Pulmonary artery endothelial cell (primary cell): ENCODE measurements around the gene ERF. TPM values are rescaled to one million over a fixed set of nuclear protein-coding genes. Genes with fewer than 3 reads are reported as not detected.

ENCODE experiments used
- DNase-seq: peaks from one replicate; pipeline ENCODE4 v3.0.0-alpha.2; 2011; ENCODE audit warnings: low read depth, low spot score
- total RNA-seq: library from RNA; depleted of rRNA; stranded (reverse); fragments of >200 nt; gene quantifications from 2 replicates; pipeline ENCODE4 v1.2.3, GENCODE V29; 2014

The ERF gene
- total RNA-seq, 1 donor from 2014 or later = 22.6 TPM

DNA sequence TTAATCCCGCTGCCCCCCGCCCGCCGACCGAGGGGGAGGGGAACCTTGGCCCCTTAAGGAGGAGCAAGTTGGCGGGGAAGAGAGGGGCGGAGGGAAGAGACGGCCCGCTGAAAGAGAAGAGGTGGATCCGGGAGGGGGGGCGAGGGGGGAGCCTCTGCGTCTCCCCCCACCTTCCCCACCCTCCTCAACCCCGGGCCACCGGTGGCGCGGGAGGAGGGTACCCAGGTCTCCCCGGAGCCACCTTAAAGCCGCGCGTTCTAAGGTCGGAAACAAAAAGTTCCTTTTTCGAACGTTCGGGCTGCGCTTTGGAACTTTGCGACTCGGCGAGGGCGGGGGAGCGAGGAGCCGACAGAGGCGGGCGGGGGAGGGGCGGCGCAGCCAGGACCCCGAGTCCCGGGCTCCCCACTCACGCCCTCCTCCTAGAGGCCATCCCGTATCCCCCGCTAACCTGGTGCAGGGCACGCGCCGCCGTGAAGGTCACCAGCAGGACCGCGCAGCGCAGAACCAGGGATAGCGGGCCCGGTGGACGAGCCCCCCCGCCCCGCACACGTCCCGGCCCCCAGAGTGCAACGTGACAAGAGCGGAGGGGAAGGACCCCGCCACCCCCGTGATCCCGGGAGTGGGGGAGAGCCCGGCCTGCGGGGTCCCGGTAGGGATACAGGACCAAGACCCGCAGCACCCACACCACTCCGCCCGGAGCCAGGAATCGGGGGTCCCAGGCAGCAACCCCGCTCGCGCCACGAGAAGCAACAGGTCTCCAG is 659 bp downstream of the ERF start:
- DNase-seq = no peak

DNA sequence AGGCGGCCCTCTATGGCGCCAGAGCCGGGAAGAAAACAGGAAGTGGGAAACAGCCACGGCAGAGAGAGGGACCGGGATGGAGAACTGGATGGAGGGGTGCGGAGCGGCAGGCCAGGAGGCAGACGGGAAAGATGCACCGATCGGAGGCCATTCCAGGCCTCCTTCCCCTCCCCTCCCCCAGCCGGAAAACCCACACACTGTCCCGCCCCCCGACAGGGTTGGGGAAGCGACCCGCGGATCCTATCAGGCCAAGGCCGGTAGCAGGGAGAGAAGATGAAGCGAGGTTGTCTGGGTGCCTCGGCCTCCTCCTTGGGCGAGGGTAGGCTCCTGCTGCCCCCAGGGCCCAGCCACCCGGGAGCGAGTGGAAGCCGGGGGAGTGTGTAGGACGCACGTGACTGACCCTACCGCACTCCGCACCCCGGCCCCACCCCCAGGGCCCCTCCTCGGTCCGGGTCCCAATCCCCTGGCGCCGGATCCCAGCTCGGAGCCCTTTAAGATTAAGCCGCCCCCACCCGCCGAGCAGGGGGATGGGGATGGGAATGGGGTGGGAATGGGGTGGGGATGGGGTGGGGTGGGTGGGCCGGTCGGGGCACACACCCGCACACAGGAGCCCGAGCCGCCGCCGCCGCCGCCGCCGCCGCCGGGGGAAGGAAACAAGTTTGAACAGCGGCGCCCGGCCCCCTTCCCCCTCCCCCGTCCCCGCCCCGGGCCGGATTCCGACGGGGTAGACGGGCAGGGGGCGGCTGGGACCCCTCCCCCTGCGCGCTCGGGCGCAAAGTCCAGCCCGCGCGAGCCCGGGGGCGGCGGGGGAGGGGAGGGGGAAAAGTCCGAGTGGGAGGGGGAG is 1.5 kb downstream of the ERF start:
- DNase-seq = no peak

DNA sequence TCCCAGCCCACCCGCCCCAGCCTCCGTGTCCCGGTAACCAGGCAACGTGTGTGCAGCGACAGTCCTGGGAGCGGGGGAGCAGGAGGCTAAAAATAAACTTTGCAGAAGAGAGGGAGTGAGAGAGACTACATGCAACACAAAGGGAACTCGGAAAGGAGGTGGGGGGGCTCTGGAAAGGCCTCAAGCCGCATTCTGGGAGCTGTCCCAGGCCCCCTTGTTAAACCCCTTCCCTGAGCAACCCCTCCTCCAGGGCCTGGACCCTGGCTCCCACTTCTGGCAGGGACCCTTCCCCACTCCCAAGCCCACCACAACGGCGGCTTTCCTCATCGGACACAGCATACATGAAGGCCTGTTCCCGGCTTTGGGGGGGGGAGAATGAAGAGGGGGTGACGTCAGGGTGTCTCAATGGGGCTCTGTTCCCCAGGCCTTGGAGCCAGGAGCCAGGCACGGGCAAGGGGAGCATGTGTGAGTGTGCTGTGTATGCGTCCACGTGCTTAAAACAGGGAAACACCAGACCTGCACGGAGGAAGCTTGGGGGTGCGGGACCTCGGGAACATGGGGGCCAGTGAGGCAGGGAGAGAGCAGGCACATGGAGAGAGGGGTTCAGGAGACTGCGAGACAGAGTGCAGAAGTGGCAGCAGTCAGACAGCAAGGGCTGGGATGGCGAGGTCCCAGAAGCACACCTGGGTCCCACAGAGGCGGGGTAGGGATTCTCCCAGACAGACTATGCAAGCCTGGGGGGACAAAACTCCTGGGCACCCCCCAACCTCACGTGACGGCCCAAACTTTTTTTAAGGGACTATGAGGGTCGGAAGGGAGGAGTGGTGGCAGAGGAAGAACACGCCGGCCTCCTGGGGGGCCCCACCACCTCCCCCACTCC is 2.3 kb downstream of the ERF start:
- DNase-seq = no peak

DNA sequence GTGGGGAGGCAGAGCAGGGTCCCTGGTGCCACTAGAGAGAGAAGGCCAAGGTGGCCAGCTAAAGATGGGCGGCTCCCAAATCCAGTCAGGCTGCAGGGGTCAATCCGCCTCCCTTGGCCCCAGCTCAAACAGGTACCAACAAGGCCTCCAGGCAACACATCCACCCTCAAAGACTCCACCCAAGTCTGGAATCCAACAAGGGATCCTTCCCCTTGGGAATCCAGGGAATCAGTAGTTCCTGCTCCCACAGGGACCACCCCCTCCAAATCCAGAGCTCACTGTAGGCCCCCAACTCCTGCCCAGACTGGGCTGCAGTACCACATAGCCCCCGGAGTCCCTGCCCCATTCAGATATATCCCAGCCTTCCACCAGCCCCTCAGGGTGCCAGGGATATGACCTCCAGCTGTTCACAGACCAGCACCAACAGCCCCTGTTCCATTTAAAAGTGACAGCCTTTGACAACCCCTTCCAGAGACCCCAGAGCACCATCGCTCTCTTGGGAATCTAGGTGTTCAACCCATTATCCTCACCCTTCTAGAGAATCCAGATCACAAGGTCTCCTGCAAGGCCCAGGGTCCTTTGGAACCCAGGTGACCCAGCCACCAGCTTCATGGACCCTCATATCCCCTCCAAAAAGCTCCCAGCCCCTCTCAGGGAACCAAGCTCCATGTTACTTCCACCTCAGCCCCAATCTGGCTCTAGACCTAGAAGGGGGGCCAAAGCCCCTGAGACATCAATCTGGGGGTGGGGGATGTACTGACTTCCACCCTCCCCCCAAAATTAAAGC is 3.2 kb downstream of the ERF start:
- DNase-seq = no peak

DNA sequence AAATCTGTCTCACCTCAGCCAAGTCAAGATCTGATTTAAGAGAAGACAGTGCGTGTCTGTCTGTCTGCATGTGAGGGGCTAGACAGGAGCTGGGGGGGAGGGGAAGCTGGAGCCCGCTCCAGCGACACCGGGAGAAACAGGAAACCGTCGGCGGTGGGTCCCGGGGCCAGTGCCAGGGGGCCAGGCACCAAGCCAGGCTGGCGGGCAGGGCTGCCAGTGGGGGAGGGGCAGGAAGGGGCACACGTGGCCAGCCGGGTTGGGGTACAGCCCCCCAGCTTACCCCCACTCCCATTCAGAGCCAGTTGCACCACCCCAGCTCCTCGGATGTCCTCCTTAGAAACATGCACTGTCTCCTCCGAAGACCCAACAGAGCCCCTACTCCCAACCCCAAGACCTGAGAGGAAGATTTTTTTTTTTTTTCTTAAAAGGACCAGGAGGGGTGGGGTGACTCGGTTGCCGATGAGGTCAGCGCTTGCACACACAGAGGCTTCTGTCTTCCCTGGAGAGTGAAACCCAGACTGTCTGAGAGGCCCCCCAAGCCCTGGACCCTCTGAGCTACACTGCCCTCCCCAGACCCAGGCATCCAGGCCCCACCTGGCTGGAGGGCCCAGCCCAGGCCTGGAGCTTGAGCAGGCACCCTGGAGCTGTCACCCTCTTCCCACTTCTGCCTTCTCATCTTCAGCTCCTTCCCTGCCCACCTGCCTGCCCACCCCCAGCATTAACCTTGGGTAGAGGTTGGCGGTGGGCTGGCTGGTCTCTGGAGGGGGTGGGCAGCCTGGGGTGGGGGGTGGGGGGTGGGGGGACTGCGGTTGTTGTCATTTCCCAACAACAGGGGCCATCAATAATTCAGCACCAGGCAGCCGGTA is 4.0 kb downstream of the ERF start:
- no peak for DNase-seq

DNA sequence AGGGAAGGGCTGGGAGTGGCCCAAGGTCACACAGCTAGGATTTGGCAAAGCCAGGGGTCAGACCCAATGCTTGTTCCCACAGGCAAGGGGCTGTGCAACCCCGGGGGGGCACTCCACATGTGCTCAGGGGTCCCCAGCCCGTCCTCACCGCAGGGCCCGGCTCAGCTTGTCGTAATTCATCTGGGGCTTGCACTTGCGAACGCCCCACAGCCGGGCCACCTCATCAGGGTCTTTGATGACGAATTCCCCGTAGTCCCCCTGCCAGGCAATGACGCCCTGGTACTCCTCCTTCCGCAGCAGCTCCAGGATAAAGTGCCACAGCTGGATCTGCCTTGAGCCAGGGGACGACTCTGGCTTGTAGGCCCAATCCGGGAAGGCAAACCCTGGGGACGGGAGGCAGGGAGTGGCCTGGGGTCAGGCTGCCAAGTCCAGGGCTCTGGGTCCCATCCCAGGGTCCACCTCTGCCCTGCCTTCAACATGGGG is 4.7 kb downstream of the ERF start:
- no peak for DNase-seq

DNA sequence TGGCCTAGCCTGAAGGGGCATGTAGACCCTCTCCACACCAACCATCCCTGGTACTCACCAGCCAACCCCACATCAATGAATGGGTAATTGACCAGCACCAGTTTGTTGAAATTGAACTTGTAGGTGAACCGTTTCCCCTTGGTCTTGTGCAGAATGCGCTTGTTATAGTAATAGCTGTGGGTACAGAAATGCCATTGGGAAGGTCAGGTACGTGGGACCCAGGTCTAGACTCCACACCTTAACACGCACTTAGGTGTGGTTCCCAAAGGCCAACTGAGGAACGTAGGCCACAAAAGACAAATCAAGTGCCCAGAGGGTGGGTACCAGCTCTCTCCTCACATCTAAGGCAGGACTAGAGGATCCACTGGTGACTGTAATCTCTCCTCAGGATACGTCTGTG is 5.2 kb downstream of the ERF start:
- DNase-seq = no peak

DNA sequence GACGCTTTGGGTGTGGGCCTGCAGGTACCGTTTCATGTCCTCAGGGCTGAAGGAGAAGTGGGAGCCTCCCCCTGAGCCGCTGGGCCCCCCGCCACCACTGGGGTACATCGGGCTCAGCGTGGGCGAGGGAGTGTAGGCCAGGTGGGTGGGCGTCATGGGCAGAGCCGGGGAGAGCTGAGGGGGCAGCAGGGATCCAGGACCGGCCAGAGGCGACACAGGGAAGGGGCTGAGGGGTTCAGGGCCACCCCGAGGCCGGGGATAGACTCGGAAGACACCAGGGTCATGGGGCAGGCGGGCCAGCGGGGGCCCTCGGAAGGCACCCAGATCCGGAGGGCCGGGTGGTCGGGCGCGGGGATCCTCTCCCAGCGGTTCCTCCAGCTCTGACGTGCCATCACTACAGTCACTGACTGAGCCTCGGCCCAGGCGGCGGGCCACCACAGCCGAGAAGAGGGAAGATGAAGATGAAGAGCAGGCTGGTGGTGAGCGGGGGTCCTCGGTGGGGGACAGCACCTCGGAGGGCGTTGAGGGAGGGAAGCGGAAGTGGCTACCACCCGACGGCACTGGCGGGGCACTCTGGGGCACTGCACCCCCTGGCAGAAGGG is 5.7 kb downstream of the ERF start:
- DNase-seq = no peak

DNA sequence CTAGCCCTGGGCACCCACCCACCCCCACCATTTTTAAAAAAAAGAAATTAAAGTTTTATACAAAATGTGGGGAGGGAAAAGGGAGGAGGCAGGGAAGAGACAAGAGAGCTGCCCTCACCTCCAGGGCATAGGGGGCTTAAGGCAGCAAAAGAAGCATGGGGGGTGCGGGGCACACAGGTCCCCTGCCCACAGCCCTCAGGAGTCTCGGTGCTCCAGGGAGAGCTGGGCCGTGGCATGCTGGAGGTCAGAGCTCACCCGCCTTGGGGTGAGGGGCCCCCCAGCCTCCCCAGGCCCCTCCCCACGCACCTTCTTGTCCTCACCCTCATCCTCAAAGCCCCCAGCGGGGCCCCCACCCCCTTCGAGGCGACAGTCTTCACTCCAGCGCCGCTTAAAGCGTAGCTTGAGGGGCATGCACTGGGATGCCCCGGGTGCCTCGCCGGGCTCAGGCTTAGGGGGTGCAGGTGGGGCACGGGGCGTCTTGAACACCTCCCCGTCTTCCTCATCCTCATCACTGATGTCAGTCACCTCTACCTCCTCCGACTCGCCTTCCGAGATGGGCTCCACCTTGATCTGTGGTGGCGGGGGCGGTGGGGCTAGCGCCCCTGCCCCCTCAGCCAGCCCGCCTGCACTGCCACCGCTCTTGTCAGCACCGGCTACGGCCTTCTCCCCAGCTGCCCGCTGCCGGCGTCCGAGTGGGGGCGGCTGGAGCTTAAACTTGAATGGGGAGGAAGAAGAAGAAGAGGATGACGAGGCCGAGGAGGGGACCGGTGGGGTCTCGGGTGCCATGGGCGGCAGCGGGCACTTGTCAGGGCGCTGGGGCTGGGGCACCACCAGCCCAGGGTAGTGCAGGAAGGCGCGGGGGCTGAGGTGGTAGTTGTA is 6.4 kb downstream of the ERF start:
- no peak for DNase-seq

DNA sequence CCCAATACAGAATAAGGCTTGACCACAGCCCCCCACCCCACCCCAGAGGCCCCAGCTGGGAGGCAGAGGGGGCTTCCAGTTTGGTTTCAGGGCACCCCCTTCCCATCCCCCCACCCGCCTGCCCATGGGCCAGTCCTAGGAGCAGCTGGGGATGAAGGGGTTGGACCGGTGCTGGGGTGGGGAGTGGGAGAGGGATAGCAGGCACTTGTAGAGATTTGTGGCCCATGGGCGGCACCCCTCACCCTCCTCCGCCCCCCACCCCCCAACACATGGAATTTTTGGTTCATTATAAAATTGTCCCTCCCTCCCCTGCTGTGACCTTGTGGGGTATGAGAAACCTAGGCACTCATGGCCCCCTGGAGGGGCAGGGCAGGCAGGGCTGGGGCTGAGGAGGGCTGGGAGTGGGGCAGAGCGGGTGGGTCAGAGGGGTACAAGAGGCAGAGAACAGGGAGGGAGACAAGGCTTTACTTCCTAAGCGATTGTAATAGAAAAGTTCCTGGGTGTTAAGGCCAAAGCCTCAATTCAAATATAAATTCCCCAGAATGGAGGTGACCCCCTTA is 7.2 kb downstream of the ERF start:
- no peak for DNase-seq

DNA sequence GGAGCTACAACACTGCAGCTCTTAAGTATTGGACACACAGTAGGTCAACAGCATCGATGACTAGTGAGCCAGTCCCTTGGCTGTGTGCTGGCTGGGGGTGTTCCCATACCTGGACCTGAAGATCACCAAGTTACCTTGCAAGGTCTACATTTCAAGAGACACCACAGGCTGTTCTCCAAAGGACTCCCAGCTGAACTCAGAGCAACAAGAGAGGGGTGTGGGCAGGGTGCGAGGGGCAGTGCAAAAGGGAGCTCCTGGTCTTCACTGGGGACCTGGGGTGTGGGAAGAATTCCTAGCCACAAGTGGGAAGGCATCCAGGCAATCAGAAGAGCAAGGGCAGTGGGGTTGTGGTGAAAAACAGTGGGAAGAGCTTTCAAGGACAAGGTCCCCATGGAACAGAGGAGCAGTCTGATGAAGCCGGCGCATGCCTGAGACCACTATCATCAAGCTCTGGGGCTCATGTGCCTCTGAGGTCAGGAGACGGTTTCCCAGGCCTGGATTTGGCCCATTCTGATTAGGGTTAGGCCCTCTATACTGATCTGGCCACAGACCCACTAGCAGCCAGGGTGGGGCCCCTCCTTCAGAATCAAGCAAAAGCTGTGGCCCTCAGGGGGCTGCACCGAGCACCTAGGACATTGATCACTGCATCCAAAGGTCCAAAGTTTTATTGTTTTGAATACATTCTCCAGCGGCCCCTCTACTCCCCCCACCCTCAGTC is 7.8 kb downstream of the ERF start:
- no peak for DNase-seq

DNA sequence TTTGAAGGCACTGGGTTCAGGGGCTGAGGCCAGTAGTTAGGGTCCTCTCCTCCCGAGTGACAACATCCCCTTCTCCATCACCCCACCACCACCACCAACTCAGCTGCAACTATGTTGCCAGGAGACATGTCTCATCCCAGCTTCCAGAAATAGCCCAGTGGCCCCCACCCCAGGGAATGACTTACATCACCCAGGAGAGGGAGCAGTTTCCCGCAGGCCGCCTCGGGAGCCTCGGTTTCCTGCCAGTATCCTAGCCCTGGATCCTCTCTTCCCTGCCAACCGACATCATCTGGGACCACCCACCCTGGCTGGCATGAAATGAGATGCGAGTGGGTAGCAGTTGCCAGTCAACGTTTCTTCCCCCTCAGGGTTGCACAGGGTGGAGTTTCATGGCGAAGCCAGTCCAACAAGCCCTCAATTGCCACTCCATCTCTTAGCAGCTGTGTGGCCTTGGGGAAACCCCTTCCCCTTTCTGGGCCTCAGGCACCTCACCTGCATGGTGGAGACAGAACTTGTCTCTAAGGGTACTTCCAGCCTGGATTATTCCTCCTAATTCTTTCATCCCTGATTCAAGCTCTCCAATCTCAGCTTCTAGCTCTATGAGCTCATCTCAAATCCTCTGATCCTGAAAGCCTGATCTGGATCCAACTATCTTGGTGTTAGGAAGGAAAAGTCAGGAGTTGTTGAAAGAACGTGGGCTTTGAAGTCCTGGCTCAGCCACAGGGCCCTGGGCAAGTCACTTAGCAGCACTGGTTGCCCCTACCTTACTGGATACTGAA is 8.6 kb downstream of the ERF start:
- peak; percentile 50 for DNase-seq

DNA sequence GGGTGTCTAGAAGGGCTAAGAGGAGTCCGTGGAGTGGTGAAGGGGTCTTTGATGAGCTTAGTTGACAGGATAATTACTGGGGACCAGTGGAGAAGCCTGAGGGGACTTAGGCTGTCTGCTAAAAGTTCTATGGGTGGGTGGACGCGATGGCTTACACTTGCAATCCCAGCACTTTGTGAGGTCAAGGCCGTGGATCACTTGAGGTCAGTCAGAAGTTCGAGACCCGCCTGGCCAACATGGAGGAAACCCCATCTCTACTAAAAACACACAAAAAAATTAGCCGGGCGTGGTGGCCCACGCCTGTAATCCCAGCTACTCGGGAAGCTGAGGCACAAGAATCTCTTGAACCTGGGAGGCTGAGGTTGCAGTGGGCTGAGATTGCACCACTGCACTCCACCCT is 9.7 kb downstream of the ERF start:
- DNase-seq = no peak

DNA sequence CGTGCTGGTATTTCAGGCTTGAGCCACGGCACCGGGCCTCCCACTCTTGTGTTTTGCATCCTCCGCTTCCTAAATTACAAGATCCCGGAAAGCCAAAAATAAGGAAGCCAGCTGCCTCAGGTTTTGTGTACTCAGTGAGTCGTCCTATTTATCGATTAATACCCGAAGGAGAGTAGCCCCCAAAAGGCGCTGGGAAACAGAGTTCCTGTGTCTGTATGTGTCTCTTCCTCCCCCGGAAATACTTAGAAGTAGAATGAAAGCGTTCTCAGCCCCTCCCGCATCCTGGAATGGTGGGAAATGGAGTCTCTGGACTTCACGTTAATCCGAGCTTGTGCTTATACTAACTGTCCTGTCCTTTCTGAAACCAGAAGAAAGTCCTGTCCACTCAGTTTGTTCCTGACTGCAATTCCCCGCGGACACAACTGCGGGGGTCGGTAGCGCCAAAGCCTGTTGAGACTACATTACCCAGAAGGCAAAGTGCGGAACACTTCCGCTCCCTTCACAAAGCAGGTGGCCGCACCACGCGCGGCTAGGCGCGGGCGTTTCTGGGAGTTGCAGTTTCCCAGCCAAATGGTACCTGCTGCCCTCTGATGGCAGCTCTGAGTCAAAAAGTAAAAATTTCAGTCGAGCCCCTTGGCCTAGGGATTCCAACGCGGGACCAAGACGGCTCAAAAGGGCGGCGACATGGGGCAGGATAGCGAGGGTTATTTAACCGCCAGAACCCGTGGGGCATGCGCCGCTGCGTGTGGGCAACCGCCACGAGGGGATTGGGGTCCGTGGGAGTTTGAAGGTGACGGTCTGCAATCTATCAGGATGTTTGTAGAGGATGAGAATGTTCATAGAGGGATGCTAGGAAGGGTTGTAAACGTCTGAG is 10.3 kb downstream of the ERF start:
- peak; percentile 77 for DNase-seq

DNA sequence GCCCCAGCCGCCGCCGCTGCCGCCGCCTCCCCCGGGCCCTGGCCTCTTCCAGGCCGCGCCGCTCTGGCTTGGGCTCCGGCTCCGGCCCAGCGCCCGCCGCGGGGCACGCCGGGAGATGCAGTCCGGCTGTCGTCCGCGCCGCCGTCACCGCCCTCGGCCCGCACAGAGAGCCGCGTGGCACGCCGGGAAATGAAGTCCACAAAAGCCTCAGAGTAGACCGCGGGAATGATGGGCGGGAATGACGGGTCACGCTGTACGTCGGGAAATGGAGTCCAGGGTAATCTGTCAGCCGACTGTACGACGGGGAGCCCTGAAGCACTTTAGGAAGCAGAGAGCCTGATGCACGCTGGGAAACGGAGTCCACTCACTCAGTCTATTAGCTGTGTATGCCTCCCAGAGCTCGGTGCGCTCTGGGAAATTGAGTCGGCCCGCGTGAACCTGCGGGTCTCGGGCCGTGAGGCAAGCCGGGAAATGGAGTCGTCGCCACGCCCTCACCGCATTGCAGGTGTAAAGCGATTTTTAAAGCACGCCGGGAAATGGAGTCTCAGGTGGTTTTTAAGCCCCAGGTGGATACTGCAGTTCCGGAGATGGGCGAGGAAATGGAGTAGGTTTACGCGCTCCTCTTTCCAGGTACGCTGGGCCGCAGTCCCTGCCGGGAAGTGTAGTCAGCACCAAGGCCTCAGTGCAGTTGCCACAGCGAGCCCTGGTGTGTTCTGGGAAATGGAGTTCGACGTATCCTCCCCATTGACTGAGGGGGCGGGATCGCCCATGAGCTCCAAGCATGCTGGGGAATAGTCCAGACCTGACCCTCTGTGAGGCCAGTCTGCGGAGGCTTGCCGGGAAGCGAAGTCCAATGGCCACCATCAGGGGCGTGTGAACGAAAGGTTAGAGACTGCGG is 12.2 kb downstream of the ERF start, which contains the start of gene GSK3A:
TSS of gene GSK3A (minus strand) at position 91 of the 898 bp plus-strand sequence. CDS start 137 bp downstream, outside the sequence.
- DNase-seq = peak; percentile 99
